HG03565 (cell line): ENCODE data around the gene CARS2.

ENCODE experiments used
- ATAC-seq: cut with Tn5 transposase; IDR thresholded peaks from one replicate; pipeline ENCODE4 v1.9.1; 2021; ENCODE audit warnings: mild to moderate bottlenecking, moderate library complexity; ENCODE audit not compliant: unreplicated experiment

The CARS2 gene

DNA sequence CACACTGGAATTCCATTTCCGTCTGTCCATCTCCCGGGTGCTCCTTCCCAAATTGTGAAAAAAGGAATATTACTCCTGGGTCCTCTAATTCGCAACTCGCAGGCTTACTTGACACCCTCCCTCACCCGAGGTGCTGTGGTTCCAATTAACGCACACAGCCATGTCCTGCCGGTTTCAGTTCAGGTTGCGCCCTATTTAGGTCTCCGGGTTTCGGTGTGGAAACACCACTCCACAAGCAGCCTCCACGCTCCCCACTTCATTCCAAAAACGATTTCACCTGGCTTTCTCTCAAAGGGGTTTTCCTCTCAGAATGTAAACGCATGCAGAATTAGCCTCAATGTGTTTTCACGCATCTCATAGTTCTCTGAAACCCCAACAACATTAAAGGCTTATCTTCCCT, 52.6 kb downstream of the CARS2 start:
- ATAC-seq, result no peak

DNA sequence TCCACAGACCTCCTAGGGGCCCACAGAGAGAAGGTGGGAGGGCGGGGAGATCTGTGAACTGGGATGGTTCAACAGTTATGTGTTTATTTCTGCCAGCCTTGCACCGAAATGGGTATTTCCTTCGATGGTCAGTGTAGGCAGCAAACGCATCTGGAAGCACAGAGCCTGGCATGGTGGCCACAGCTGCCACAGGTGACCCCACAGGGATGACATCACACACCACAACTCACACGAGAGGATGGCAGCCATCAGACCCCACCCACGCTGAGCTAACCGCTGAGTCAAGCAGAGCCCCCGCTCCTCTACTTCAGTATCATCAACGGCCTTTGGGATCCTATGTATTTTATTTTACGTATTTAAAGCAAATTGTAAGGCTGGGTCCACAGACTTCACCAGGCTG, 53.2 kb downstream of the CARS2 start:
- ATAC-seq, result no peak

DNA sequence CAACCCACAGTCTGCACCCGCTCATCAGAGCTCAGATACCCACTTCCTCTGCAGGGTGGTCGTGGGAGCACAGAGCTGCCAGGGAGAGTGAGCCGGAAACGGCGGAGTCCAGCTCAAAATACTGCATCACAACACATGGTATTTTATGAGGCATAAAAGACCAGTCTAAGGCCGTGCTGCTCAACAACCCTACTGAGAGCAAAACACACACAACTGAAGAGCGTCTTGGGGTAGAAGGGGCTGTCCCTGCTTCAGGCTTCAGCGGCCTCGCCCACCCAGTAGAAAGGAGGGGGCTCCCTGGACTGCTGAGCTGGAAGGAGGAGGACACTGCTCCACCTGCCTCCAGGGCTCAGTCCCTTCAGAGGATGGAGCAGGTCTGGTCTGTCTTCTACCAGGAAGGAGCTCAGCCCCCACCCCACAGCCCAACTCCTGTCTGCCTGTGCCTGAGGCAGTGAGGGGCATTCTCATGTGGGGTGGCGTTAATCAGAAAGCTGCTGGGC, 53.6 kb downstream of the CARS2 start:
- ATAC-seq, result no peak

DNA sequence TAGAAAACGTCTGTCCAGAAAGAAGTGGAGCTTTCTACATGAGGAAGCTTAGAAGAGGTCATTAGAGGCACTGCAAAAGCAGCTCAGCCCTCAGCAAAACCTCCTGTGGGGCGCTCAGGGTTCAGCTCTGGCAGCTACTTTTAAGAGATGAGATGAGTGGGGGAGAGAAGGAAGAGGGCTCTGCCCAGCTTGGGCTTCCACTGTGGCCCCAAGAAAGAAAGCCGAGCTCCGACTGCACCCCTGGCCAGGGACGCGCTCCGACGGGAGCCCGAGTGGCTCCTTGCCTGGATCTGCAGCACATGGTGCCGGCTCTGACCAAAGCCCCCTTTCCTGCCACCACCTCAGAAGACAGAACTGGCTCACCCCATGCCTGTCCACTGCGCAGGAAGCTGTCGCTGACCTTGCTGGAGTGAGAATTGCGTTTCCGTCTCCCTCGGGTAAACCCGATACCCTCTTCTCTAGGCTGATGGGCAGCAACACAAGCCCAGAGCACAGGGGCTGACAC, 54.1 kb downstream of the CARS2 start:
- ATAC-seq, result no peak

DNA sequence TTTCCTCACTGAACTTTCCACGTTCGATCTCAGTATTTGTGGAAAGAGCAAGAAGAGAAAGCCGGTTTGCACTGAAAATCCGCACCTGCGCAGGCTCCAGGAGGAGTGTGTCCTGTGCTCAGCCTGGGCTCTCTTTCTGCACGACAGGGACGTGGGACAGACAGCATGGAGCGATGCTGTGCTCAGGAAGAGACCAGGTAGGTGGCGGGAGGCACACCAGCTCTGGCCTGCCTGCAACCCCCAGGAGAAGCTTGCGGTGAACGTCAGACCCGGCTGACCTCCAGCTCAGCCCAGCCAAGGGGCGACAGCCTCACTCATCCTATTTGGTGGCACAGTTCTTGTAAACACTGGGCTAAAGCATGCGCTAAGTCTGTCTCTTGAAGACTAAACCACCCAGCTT, 54.6 kb downstream of the CARS2 start:
- no peak for ATAC-seq

DNA sequence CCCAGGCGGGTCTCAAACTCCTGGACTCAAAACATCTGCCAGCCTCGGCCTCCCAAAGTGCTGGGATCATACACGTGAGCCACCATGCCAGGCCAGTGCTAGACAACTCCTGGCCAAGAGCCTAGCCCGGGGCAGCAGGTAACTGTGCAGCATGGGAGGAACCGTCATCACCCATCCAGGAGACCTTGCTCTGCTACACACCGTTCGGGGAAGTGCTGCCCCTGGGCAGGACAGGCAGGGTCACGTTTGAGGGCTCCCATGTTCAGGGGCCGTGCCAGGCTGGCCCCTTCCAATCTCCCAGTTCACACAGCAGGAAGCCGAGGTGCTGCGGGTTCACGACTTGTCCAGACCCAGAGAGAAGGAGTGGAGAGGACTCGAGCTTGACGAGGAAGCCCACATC, 55.5 kb downstream of the CARS2 start:
- no peak for ATAC-seq

DNA sequence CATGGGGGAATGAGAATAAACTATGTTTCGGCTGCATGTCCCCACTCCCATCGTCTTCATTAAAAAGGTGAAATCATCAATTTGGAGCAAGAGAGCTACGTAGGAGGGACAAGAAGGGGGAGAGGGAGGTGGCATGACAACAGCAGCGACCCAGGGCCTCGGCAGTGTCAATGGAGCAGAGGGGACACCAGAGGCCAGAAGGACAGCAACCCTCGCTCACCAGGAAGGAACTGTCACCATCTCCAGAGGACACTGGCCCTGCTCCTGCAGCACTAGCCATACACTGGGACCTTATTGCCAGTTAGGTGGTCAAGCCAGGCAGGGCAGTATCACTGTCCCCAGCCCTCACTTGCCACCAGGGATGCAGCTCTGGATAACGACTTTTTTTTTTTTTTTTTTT, 56.4 kb downstream of the CARS2 start:
- no peak for ATAC-seq

DNA sequence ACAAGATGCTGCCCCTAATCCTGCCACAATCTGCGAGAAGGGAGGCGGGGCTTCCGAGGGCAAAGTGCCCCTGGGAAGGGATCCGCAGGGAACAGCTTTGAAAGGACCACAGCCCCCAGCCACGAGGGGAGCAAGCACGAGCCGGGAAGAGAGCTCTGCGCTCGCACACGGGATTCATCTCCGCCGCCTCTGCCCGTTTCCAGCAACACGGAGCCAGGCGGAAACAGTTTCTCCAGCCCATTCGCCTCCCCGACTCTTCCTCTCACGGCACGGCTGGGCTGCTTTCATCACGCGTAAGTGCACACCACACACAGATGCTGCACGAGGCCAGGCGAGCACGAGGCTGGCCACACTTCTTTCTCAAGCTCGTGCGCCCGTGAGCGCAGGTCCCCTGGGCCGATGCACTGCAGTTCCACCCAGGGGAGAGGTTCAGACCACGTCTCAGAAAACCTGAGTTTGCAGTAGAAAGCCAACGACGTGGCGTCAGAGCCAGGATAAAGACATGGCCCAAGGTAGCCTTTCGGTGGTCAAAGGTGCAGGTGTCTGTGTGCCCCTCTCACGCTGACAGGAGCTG, 57.0 kb downstream of the CARS2 start:
- ATAC-seq, result no peak

DNA sequence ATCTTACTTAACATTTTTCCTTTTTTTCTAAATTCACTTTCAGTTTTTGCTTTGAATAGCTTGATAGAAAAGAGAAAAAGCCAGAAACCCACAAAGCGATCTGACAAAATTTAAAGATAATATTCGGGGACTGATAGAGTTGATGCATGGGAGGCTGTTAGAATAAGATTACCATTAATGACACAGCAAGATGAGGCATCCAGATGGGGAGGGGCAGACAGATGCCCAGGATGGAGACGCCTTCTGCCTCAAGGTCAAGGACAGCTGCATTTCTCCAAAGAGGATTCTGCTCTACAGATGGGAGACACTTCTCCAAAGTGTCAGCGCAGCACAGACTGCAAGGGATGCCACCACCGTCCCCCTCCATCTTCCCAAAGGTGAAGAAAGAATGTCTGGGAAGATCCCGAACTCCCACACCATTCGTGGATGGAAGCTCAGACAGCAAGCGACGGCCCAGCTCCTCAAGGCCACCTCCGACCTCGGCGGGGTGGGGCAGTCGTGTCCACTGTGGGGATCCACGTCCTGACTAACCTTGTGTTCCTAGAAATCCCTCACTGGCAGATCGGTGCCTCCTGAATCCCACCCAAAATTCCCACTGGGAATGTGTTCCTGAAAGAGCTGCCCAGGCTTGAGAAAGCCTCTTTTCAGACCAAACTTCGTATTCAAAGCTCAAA, 57.6 kb downstream of the CARS2 start:
- no peak for ATAC-seq

DNA sequence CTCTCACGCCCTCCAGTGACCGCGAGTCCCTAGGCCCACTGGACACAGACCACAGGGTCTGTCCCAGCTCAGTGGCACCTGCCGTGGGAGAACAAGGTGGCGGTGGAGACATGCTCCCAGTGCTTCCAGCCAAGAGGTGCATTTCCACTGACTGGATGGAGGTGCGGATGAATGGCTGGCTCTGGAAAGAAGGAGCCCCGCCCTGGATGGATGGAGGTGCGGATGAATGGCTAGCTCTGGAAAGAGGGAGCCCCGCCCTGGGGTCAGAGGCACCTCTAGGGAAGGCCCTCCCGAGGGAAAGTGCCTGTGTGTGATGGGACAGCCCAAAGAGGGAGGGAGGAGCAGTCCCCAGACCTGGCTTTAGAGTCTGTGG, 58.6 kb downstream of the CARS2 start:
- ATAC-seq, result no peak

DNA sequence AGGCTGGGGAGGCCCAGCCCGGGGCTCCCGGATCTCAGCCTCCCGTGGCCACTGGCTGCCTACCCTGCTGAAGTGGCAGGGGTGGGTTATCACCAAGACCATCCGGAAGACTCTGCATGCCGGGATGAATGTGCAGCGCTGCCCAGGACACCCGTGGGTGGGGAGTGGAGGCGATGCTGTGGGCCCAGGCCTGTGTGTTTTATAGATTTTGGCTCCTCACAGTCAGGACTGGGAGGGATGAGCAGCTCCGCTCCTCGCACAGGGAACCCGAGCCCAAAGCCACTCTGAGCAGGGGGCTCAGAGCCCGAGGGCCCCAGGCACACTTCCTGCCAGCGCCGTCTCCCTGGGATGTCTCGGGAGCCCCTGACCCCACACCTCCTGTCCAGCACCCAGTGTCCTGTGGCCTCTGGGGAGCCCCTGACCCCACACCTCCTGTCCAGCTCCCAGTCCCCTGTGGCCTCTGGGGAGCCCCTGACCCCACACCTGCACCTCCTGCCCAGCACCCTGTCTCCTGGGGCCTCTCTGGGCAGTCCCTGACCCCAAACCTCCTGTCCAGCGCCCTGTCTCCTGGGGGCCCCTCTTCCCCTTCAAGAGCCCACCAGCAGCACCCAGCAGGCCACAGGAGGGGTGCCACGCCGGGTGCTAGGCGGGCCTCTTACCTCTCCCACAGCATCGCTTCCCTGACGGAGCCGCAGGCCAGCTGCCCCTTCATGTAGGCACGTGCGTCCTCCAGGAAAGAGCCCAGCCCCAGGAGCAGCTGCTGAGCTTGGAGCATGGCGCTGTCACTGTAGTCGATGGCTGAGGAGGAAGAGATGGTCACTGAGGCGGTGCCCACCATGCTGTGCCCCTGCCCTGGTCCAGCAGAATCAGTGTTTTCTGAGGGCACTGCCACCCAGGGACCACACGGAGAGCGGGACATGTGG, 59.2 kb downstream of the CARS2 start:
- no peak for ATAC-seq

DNA sequence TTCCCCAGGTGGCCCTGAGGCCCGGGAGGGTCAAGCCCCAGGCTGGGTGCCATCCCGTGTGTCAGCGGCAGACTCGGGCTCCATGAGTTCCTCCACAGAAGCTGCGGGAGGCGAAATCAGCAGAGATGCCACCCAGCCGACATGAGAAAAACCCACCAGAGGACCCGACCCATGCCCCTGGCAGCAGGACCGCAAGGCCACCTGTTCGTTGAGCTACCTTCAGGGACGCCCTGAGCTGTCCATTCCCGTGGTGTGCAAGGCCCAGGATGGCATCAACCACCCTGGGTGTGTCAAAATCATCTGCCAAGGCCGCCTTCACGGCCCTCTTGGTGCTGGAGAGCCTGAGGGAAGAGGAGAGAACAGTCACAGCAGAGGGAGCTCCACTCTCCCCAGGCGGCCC, 60.2 kb downstream of the CARS2 start:
- ATAC-seq, result no peak

DNA sequence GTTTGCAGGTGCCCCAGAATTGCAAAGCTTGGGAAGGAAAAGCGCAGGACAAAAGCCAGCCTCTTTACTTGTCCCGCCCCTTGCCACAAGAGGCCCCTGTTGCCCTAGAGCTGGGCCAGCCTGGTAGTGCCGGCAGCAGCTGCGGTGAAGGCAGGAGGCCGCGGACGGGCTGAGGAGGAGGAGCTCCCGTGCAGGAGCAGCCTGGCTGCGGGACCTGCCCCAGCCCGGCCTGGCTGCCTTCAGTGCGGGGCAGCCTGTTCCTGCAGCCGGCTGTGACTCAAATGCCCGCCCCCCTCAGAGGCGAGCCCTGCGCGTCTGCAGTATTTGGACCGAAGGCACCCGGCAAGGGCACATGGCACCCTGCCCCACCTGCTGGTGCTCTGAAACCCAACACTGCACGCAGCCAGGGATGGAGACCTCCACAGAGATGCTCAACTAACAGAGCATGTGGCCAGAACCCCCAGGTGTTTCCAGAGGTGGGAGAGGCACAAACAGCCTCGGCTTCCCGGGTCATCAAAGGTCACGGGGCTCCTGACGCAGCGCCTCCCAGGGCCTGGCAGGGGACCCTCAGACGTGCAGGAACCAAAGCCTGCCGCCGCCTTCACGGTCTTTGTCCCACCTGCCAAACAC, 60.9 kb downstream of the CARS2 start:
- peak; percentile 65 for ATAC-seq

DNA sequence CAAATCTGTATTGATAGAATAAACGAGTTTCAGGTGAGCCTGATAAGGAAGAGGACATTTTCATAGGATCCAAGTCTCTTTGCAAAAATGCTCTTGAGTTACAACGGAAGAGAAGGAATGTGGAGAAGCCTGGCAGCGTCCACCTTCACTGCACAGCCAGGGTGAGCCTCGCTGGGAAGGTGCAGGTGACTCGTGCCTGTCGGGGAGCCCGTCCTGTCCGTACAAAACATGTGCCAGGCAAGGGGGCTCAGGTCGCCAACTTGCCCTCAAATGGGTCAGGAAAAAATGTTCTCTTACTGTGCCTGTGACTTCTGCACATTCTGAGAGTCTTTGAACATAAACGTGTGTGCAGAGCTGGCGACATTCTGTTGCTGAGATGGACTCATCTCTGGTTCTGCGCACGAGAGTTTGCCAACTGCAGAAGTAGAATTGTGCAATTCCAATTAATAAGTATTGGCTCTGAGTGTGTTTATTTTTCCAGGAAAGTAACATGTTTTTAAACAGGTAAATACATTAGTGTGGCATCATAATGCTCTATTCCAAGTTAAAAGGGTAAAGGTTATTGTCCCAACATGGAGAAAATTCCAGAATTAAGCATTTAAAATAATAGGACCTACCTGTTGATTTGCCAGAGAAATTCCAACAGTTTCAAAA, 62.0 kb downstream of the CARS2 start:
- no peak for ATAC-seq

DNA sequence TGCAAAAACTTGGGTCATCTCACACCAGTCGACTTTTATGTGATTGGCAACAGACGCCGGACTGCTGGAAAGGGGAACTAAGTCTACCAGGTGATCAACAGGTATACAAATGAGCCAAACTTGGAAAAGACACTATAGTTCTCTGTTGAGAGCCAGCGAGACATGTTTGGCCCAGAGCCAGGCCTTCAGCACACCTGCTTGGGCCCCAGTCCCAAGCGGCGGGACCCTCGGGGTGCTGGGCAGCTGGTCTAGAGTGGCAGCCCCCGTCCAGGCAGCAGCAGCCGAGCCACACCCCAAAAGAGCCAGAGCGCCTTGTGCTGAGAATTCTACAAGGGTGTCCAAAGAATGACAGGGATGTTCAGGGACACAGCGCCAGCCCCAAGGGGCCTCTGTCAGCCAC, 62.6 kb downstream of the CARS2 start:
- ATAC-seq, result no peak

DNA sequence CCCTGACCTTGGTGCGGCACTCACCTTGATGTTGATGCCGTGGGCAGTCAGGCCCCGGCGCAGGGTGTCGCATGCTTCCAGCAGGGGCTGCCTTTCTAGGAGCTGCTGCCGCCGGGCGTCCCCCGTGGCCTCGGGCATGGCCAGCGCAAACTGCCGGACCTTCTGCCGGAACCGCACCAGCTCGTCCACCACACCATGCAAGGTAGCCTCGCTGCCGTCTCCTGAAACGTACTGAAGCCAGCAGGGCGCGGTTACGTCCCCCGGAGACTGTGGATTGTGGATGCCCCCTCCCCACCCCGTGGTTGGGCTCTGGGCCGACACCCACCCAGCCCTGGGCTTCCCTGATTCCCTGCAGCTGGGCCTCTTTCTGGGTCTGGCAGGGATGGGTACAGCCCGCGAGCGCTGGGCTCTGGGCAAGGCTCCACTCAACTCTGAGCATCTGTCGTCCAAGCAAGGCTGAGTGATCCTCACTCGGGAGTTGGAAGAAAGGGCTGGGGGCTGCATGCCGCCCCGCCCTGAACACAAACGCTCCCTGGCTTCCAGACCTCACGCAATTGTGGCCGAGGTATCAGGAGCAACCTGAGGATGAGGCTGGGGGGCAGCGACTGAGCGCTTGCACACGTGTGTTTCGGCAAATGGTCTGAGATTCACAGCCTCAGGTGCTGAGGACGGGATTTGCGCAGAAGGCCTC, 63.5 kb downstream of the CARS2 start:
- ATAC-seq, result no peak

DNA sequence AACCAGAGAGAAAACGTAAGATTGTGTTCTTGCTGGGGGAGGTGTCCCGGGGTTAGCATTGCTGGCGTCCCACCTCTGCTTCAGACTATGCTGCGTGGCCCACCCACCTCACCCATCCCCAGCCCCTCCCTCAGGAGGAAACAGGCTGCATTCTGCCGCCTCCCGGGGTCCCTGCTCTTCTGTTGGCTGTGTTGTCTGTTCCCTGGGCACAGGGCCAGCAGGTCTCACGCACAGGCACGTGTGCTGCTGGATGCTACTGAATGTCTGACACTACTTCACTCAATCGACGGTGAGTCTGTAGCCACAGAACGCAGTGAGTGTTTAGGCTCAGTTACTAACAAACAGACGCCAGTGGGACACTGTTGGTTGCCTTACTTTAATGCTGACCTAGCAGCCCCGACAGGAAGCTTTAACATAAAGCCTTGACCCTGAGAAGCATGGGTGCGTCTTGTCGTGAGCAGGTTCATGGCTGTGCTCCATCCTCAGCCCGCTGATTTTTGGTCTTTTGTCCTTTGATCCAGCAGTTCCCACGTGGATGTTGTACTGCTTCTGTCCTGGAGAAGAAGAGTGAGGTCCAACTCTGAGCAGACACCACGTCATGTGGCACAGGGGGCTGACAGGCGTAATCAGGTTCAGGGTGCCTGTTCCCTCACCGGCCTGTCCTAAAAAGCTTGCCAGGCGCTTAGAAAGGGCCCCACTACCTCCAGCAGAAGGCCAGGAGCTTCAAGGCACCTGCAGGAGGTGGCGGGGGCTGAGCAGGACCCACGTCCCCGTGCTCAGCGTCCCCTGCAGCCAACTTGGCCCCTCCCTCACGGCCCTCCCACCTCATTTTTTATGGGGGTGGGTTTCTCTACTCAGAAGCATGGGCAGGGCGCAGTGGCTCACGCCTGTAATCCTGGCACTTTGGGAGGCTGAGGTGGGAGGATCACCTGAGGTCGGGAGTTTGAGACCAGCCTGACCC, 64.6 kb downstream of the CARS2 start:
- ATAC-seq, result no peak

DNA sequence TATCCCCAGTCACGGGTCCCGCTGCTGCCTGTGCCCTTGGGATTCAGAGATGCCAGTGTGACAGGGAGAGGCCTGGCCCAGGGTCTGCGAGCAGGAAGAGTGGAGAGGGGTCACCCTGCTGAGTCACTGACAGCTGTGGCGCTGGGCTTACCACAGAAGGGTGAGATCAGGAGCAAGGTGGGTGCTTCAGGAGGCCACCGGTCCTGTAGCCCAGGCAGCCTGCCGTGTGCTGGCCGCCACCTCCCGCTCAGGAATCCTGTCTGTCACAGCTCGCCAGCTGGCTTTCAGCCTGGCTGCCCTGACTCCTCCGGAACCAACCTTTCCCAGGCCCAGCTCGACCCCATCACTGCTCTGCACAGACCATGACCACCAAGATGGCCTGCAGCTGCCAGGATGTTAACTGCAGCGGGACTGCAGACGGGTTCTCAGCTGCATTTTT, 65.3 kb downstream of the CARS2 start:
- ATAC-seq, result no peak

DNA sequence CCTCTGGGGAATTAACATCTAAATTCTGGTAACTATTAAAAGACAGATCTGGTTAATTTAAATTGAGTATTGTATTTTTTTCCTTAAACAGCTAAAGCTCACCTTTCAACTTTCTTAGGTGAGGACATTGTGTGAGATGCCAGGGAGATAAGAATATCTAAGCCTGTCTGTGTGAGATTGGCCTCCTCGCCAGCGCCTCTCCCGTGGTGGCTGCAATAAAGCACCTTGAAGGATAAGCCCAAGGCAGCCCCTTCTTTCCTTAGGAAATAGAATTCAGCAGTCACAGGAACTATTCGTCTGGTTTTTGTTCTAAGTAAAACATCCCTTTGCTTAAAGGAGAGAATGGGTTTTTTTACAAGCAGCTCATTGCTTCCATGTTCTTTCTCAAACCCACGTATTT, 66.0 kb downstream of the CARS2 start:
- no peak for ATAC-seq
